ENCODE data around the gene IL18RAP. TPM values are rescaled to one million over a fixed set of nuclear protein-coding genes. Genes with fewer than 3 reads are reported as not detected.

IL18RAP gene
- total RNA-seq, 1 donor from 2014 or later, result not detected

- TF ChIP-seq, protein P1, sequence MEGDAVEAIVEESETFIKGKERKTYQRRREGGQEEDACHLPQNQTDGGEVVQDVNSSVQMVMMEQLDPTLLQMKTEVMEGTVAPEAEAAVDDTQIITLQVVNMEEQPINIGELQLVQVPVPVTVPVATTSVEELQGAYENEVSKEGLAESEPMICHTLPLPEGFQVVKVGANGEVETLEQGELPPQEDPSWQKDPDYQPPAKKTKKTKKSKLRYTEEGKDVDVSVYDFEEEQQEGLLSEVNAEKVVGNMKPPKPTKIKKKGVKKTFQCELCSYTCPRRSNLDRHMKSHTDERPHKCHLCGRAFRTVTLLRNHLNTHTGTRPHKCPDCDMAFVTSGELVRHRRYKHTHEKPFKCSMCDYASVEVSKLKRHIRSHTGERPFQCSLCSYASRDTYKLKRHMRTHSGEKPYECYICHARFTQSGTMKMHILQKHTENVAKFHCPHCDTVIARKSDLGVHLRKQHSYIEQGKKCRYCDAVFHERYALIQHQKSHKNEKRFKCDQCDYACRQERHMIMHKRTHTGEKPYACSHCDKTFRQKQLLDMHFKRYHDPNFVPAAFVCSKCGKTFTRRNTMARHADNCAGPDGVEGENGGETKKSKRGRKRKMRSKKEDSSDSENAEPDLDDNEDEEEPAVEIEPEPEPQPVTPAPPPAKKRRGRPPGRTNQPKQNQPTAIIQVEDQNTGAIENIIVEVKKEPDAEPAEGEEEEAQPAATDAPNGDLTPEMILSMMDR (IDR thresholded peaks at IDR 0.05), result no peak
- TF ChIP-seq EZH2 (IDR thresholded peaks at IDR 0.05) (no peak), EZH2phosphoT487 (IDR thresholded peaks at IDR 0.05) (no peak)
- H3K4me3 Mint-ChIP-seq, result no peak overlapping the region
- Histone ChIP-seq H3K4me2 (no peak overlapping the region), H3K9me3 (ENCODE audit: low read depth) (no peaks in the 10 kb centered on the region), H3K4me3 (no peak overlapping the region), H3K9ac (no peak overlapping the region), H4K20me1 (ENCODE audit: low read depth) (no peaks in the 10 kb centered on the region), H3K27me3 (no peaks in the 10 kb centered on the region), H3K36me3 (no peaks in the 10 kb centered on the region), H2AFZ (replicated peaks) (no peak overlapping the region), H3K4me1 (no peaks in the 10 kb centered on the region), H3K79me2 (ENCODE audit: low read depth) (no peaks in the 10 kb centered on the region), H3F3A (ENCODE audit: low read depth) (no peaks in the 10 kb centered on the region), H3K27ac (no peak overlapping the region)
- H3K4me1 Mint-ChIP-seq, result peaks cover 2% of the 10 kb centered on the region
- DNase-seq (ENCODE audit: low spot score), result no peak
- no peaks in the 10 kb centered on the region for H3K27me3 Mint-ChIP-seq (ENCODE audit: insufficient read depth, low read depth)
- no peak overlapping the region for H3K27ac Mint-ChIP-seq
- H3K36me3 Mint-ChIP-seq, result no peaks in the 10 kb centered on the region
- no peaks in the 10 kb centered on the region for H3K9me3 Mint-ChIP-seq
These were observed 60.1 kb downstream of the IL18RAP start for GRCh38 chr2:102483086-102483485.

- Histone ChIP-seq H3K4me3 (no peak overlapping the region), H3K4me1 (no peaks in the 10 kb centered on the region), H3F3A (ENCODE audit: low read depth) (no peaks in the 10 kb centered on the region), H3K27me3 (no peaks in the 10 kb centered on the region), H3K9me3 (ENCODE audit: low read depth) (no peaks in the 10 kb centered on the region), H3K9ac (no peak overlapping the region), H3K79me2 (ENCODE audit: low read depth) (no peaks in the 10 kb centered on the region), H3K27ac (no peak overlapping the region), H2AFZ (replicated peaks) (no peak overlapping the region), H3K4me2 (no peak overlapping the region), H3K36me3 (no peaks in the 10 kb centered on the region), H4K20me1 (ENCODE audit: low read depth) (no peaks in the 10 kb centered on the region)
- no peak for DNase-seq (ENCODE audit: low spot score)
- H3K27ac Mint-ChIP-seq, result no peak overlapping the region
- TF ChIP-seq EZH2 (IDR thresholded peaks at IDR 0.05) (no peak), EZH2phosphoT487 (IDR thresholded peaks at IDR 0.05) (no peak)
- TF ChIP-seq, protein P1 (IDR thresholded peaks at IDR 0.05), result no peak
- H3K9me3 Mint-ChIP-seq, result no peaks in the 10 kb centered on the region
- no peak overlapping the region for H3K4me3 Mint-ChIP-seq
- H3K27me3 Mint-ChIP-seq (ENCODE audit: insufficient read depth, low read depth), result no peaks in the 10 kb centered on the region
- H3K36me3 Mint-ChIP-seq, result no peaks in the 10 kb centered on the region
- peaks cover 2% of the 10 kb centered on the region for H3K4me1 Mint-ChIP-seq
These were observed 61.5 kb downstream of the IL18RAP start for GRCh38 chr2:102484310-102485061.

DNA sequence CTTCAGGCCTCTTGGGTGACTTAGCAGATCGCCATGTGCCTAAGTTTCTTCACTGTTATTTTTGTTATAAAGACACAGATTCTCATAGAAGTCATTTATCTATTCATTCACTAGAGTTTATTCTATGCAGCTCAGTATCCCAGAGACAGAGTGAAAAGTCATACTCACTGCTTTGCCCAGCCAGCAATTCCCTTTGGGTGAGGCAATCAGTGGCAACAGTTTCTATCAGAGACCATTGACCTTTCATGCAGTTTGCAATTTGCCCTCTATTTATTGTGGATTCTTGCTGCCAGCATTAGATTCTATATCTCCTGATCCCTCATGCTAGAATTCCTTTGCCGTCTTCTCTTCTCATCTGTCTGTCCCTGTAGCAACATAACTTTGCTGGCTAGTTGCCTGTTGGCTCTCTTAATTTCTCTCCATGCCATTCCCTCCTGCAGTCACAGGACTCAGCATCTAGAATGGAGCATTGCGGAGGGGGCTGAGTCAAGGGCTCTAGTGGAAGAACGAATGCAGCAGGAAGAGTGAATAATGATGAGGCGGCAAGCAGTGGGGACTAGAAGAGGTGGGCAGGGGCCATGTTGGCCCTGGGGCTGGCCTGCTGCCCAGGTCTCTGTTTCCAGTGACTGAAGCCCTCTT is 62.3 kb downstream of the IL18RAP start:
- H3K4me1 ChIP-seq, result no peaks in the 10 kb centered on the region
- H3K9ac ChIP-seq, result no peak overlapping the region
- Mint-ChIP-seq H3K36me3 (no peaks in the 10 kb centered on the region), H3K27me3 (ENCODE audit: insufficient read depth, low read depth) (no peaks in the 10 kb centered on the region), H3K4me3 (no peak overlapping the region), H3K27ac (no peak overlapping the region), H3K9me3 (no peaks in the 10 kb centered on the region), H3K4me1 (peaks cover 2% of the 10 kb centered on the region)
- DNase-seq (ENCODE audit: low spot score), result no peak
- H3K27me3 ChIP-seq, result no peaks in the 10 kb centered on the region
- no peak overlapping the region for H3K27ac ChIP-seq
- no peaks in the 10 kb centered on the region for H3K79me2 ChIP-seq (ENCODE audit: low read depth)
- H3K4me3 ChIP-seq, result no peak overlapping the region
- H2AFZ ChIP-seq (replicated peaks), result no peak overlapping the region
- H4K20me1 ChIP-seq (ENCODE audit: low read depth), result no peaks in the 10 kb centered on the region
- H3K4me2 ChIP-seq, result no peak overlapping the region
- no peaks in the 10 kb centered on the region for H3F3A ChIP-seq (ENCODE audit: low read depth)
- TF ChIP-seq EZH2phosphoT487 (IDR thresholded peaks at IDR 0.05), result no peak
- TF ChIP-seq, protein P1 (IDR thresholded peaks at IDR 0.05), result no peak
- no peak for TF ChIP-seq EZH2 (IDR thresholded peaks at IDR 0.05)
- H3K36me3 ChIP-seq, result no peaks in the 10 kb centered on the region
- no peaks in the 10 kb centered on the region for H3K9me3 ChIP-seq (ENCODE audit: low read depth)

All from neural progenitor cell (in vitro differentiated cells).